Measurements from ENCODE around the gene F12.

Gene F12

DNA sequence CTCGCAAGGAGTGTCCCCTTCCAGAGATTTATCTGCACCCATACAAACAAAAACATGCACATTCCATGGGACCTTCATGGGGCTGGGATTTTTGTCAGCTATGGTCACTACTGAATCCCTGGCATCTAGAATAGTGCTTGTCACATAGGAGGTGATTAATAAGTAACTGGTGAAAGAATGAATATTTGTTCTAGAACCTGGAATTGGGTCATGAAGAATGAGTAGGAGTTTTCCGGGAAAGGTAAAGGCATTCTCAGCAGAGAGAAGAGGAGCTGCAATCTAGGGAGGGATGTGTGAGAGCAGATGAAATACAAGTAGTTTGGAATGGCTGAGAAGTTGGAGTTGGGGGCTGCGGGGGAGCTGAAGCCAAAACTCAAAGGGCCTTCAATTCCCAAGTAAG is 55.1 kb downstream of the F12 start:
- DNase-seq, result no peak

DNA sequence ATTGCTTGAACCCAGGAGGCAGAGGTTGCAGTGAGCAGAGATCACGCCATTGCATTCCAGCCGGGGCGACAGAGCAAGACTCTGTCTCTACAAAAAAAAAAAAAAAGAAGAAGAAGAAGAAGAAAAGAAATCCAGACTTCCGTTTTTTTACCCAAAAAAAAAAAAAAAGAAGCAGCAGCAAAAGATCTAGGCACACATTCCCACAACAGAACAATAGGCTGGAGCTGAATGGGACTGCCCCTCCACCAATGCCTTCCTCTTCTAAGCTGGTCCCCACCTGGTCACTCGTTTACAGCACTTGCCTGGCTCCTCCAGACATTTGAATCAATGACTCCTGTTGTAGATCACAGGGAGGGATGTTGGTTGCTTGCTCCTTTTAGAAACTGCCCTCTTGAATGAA is 56.3 kb downstream of the F12 start:
- DNase-seq, result no peak
